Measurements from ENCODE around the gene HSF5. TPM values are rescaled to one million over a fixed set of nuclear protein-coding genes. Genes with fewer than 3 reads are reported as not detected.

Gene HSF5
- not detected in 2 replicates for total RNA-seq (2012; rRNA removed)

GRCh38 chr17:58487589-58488427, at the start of gene HSF5:
HSF5 (minus strand) TSS chr17:58488408; CDS start chr17:58488274, 134 bp downstream.
- no peaks in the 10 kb centered on the region for H3K9me3 ChIP-seq (replicated peaks; ENCODE audit: low read length)
- H3K27me3 ChIP-seq (ENCODE audit: control insufficient read depth, insufficient read depth, low read length): no peaks in the 10 kb centered on the region
- peaks cover 31% of the 10 kb centered on the region for H3K36me3 ChIP-seq (ENCODE audit: insufficient read depth, low read length)
- no peak within 1 kb of the TSS for H3K9ac ChIP-seq (ENCODE audit: low read depth, low read length)
- no peak within 1 kb of the TSS for H3K4me3 ChIP-seq (ENCODE audit: low read length)
- H3K4me2 ChIP-seq (ENCODE audit: low read length): no peak within 1 kb of the TSS
- H3K4me1 ChIP-seq (ENCODE audit: control insufficient read depth, insufficient read depth, low read length): no peaks in the 10 kb centered on the region

- no peaks in the 10 kb centered on the region for H3K9me3 ChIP-seq (replicated peaks; ENCODE audit: low read length)
- H3K4me2 ChIP-seq (ENCODE audit: low read length): no peak overlapping the region
- peaks cover 37% of the 10 kb centered on the region for H3K27me3 ChIP-seq (ENCODE audit: control insufficient read depth, insufficient read depth, low read length)
- no peak overlapping the region for H3K4me3 ChIP-seq (ENCODE audit: low read length)
- H3K36me3 ChIP-seq (ENCODE audit: insufficient read depth, low read length): no peaks in the 10 kb centered on the region
- H3K9ac ChIP-seq (ENCODE audit: low read depth, low read length): no peak overlapping the region
- peaks cover 16% of the 10 kb centered on the region for H3K4me1 ChIP-seq (ENCODE audit: control insufficient read depth, insufficient read depth, low read length)
Observed at GRCh38 chr17:58537266-58537665, 49.1 kb upstream of the HSF5 start.

GRCh38 chr17:58536542-58536941, 48.3 kb upstream of the HSF5 start:
- H3K4me1 ChIP-seq (ENCODE audit: control insufficient read depth, insufficient read depth, low read length): peaks cover 18% of the 10 kb centered on the region
- H3K9me3 ChIP-seq (replicated peaks; ENCODE audit: low read length): no peaks in the 10 kb centered on the region
- peaks cover 39% of the 10 kb centered on the region for H3K27me3 ChIP-seq (ENCODE audit: control insufficient read depth, insufficient read depth, low read length)
- no peak overlapping the region for H3K9ac ChIP-seq (ENCODE audit: low read depth, low read length)
- H3K4me2 ChIP-seq (ENCODE audit: low read length): no peak overlapping the region
- no peak overlapping the region for H3K4me3 ChIP-seq (ENCODE audit: low read length)
- no peaks in the 10 kb centered on the region for H3K36me3 ChIP-seq (ENCODE audit: insufficient read depth, low read length)

- H3K4me1 ChIP-seq (ENCODE audit: control insufficient read depth, insufficient read depth, low read length): peaks cover 18% of the 10 kb centered on the region
- H3K9me3 ChIP-seq (replicated peaks; ENCODE audit: low read length): no peaks in the 10 kb centered on the region
- no peaks in the 10 kb centered on the region for H3K36me3 ChIP-seq (ENCODE audit: insufficient read depth, low read length)
- H3K9ac ChIP-seq (ENCODE audit: low read depth, low read length): no peak overlapping the region
- peaks cover 46% of the 10 kb centered on the region for H3K27me3 ChIP-seq (ENCODE audit: control insufficient read depth, insufficient read depth, low read length)
- H3K4me3 ChIP-seq (ENCODE audit: low read length): no peak overlapping the region
- no peak overlapping the region for H3K4me2 ChIP-seq (ENCODE audit: low read length)
Observed at GRCh38 chr17:58535431-58535830, 47.2 kb upstream of the HSF5 start.

- H3K27me3 ChIP-seq (ENCODE audit: control insufficient read depth, insufficient read depth, low read length): peaks cover 49% of the 10 kb centered on the region
Observed at GRCh38 chr17:58534901-58535421, 46.8 kb upstream of the HSF5 start.

GRCh38 chr17:58534331-58534730, 46.1 kb upstream of the HSF5 start:
- Histone ChIP-seq H3K36me3 (ENCODE audit: insufficient read depth, low read length) (no peaks in the 10 kb centered on the region), H3K9me3 (replicated peaks; ENCODE audit: low read length) (no peaks in the 10 kb centered on the region), H3K4me1 (ENCODE audit: control insufficient read depth, insufficient read depth, low read length) (peaks cover 18% of the 10 kb centered on the region), H3K4me2 (ENCODE audit: low read length) (no peak overlapping the region), H3K27me3 (ENCODE audit: control insufficient read depth, insufficient read depth, low read length) (peaks cover 53% of the 10 kb centered on the region), H3K9ac (ENCODE audit: low read depth, low read length) (no peak overlapping the region), H3K4me3 (ENCODE audit: low read length) (no peak overlapping the region)

More at GRCh38 chr17:58534901-58535421, 46.8 kb upstream of the HSF5 start:
- Histone ChIP-seq H3K36me3 (ENCODE audit: insufficient read depth, low read length) (no peaks in the 10 kb centered on the region), H3K4me2 (ENCODE audit: low read length) (no peak overlapping the region), H3K9ac (ENCODE audit: low read depth, low read length) (no peak overlapping the region), H3K4me1 (ENCODE audit: control insufficient read depth, insufficient read depth, low read length) (peaks cover 18% of the 10 kb centered on the region), H3K9me3 (replicated peaks; ENCODE audit: low read length) (no peaks in the 10 kb centered on the region), H3K4me3 (ENCODE audit: low read length) (no peak overlapping the region)

GRCh38 chr17:58533616-58534188, 45.5 kb upstream of the HSF5 start:
- Histone ChIP-seq H3K4me3 (ENCODE audit: low read length) (no peak overlapping the region), H3K27me3 (ENCODE audit: control insufficient read depth, insufficient read depth, low read length) (peaks cover 54% of the 10 kb centered on the region), H3K9ac (ENCODE audit: low read depth, low read length) (no peak overlapping the region), H3K36me3 (ENCODE audit: insufficient read depth, low read length) (no peaks in the 10 kb centered on the region), H3K4me1 (ENCODE audit: control insufficient read depth, insufficient read depth, low read length) (peaks cover 18% of the 10 kb centered on the region), H3K9me3 (replicated peaks; ENCODE audit: low read length) (no peaks in the 10 kb centered on the region), H3K4me2 (ENCODE audit: low read length) (no peak overlapping the region)

- no peaks in the 10 kb centered on the region for H3K9me3 ChIP-seq (replicated peaks; ENCODE audit: low read length)
- H3K36me3 ChIP-seq (ENCODE audit: insufficient read depth, low read length): no peaks in the 10 kb centered on the region
- H3K4me1 ChIP-seq (ENCODE audit: control insufficient read depth, insufficient read depth, low read length): peaks cover 18% of the 10 kb centered on the region
- H3K4me3 ChIP-seq (ENCODE audit: low read length): no peak overlapping the region
- peak overlapping the region; percentile 90 for H3K4me2 ChIP-seq (ENCODE audit: low read length)
- peaks cover 50% of the 10 kb centered on the region for H3K27me3 ChIP-seq (ENCODE audit: control insufficient read depth, insufficient read depth, low read length)
- H3K9ac ChIP-seq (ENCODE audit: low read depth, low read length): no peak overlapping the region
Observed at GRCh38 chr17:58532555-58532951, 44.3 kb upstream of the HSF5 start.

GRCh38 chr17:58531661-58532554, 43.7 kb upstream of the HSF5 start:
- Histone ChIP-seq H3K36me3 (ENCODE audit: insufficient read depth, low read length) (no peaks in the 10 kb centered on the region), H3K27me3 (ENCODE audit: control insufficient read depth, insufficient read depth, low read length) (peaks cover 47% of the 10 kb centered on the region), H3K4me3 (ENCODE audit: low read length) (peak overlapping the region; percentile 66), H3K9ac (ENCODE audit: low read depth, low read length) (peak overlapping the region; percentile 38), H3K4me1 (ENCODE audit: control insufficient read depth, insufficient read depth, low read length) (peaks cover 18% of the 10 kb centered on the region), H3K4me2 (ENCODE audit: low read length) (peak overlapping the region; percentile 90), H3K9me3 (replicated peaks; ENCODE audit: low read length) (no peaks in the 10 kb centered on the region)

- Histone ChIP-seq H3K4me1 (ENCODE audit: control insufficient read depth, insufficient read depth, low read length) (peaks cover 18% of the 10 kb centered on the region), H3K36me3 (ENCODE audit: insufficient read depth, low read length) (no peaks in the 10 kb centered on the region), H3K9me3 (replicated peaks; ENCODE audit: low read length) (no peaks in the 10 kb centered on the region), H3K9ac (ENCODE audit: low read depth, low read length) (no peak overlapping the region), H3K4me2 (ENCODE audit: low read length) (peak overlapping the region; percentile 90), H3K4me3 (ENCODE audit: low read length) (no peak overlapping the region), H3K27me3 (ENCODE audit: control insufficient read depth, insufficient read depth, low read length) (peaks cover 40% of the 10 kb centered on the region)
Observed at GRCh38 chr17:58531122-58531521, 42.9 kb upstream of the HSF5 start.

GRCh38 chr17:58530655-58531054, 42.4 kb upstream of the HSF5 start:
- no peak overlapping the region for H3K4me2 ChIP-seq (ENCODE audit: low read length)
- H3K27me3 ChIP-seq (ENCODE audit: control insufficient read depth, insufficient read depth, low read length): peaks cover 40% of the 10 kb centered on the region
- H3K36me3 ChIP-seq (ENCODE audit: insufficient read depth, low read length): no peaks in the 10 kb centered on the region
- no peaks in the 10 kb centered on the region for H3K9me3 ChIP-seq (replicated peaks; ENCODE audit: low read length)
- H3K4me3 ChIP-seq (ENCODE audit: low read length): no peak overlapping the region
- H3K4me1 ChIP-seq (ENCODE audit: control insufficient read depth, insufficient read depth, low read length): peaks cover 18% of the 10 kb centered on the region
- H3K9ac ChIP-seq (ENCODE audit: low read depth, low read length): no peak overlapping the region

Measured in skeletal muscle satellite cell (primary cell).